Large intestine (tissue), 3 donors: ENCODE data around the gene DARS1. TPM values are rescaled to one million over a fixed set of nuclear protein-coding genes. Genes with fewer than 3 reads are reported as not detected.
"Not testable (repeated sequence)": the region's sequence is repeated elsewhere in the genome, so short reads cannot be mapped to it uniquely, and the experiment has no call there.

Experiments
- DNase-seq, 2 donors: peaks; one replicate each; pipeline versions ENCODE4 v3.0.0 to v3.0.0-alpha.2; 2013
- H3K27ac ChIP-seq: one replicate; pipeline ENCODE4 v1.5.1; 2013; ENCODE audit warnings: low read length
- H3K27me3 ChIP-seq: 2 replicates; pipeline ENCODE4 v1.6.1; 2013; ENCODE audit warnings: low read length; ENCODE audit not compliant: control insufficient read depth, insufficient read depth
- H3K36me3 ChIP-seq: 2 replicates; pipeline ENCODE4 v1.6.1; 2013; ENCODE audit warnings: low read length; ENCODE audit not compliant: control insufficient read depth, insufficient read depth
- H3K4me1 ChIP-seq: one replicate; pipeline ENCODE4 v1.6.1; 2013; ENCODE audit warnings: low read length; ENCODE audit not compliant: control insufficient read depth, insufficient read depth
- H3K4me3 ChIP-seq: one replicate; pipeline ENCODE4 v1.5.1; 2013; ENCODE audit warnings: low read length
- H3K9me3 ChIP-seq: one replicate; pipeline ENCODE4 v1.6.1; 2013; ENCODE audit warnings: mild to moderate bottlenecking, low read depth, low read length, moderate library complexity; ENCODE audit not compliant: control insufficient read depth
- WGBS: methylation state at CpG from one replicate; pipeline ENCODE4 v1.1.5; 2013; ENCODE audit warnings: low lambda C conversion rate; ENCODE audit not compliant: insufficient coverage; 5-methylcytosine and 5-hydroxymethylcytosine counted together
- polyA plus RNA-seq: library from polyadenylated mRNA; unstranded; fragments of 120-200 nt; gene quantifications from one replicate; pipeline ENCODE4 v1.2.1, GENCODE V29; 2013

The DARS1 gene
- polyA plus RNA-seq, 1 donor, result 73.7 TPM

- no peak overlapping the region for H3K27ac ChIP-seq
- H3K27me3 ChIP-seq, result no peaks in the 10 kb centered on the region
- no peaks in the 10 kb centered on the region for H3K4me1 ChIP-seq
- no peak overlapping the region for H3K4me3 ChIP-seq
- no peaks in the 10 kb centered on the region for H3K9me3 ChIP-seq
- no peak for DNase-seq
- H3K36me3 ChIP-seq, result peaks cover 20% of the 10 kb centered on the region
- WGBS, result 94% methylated on average over 4 of the region's 11 CpGs
Measured at GRCh38 chr2:135963841-135964240, 21.6 kb downstream of the DARS1 start.

GRCh38 chr2:135962366-135963123, 22.9 kb downstream of the DARS1 start:
- Histone ChIP-seq H3K27ac (no peak overlapping the region), H3K36me3 (peaks cover 16% of the 10 kb centered on the region), H3K27me3 (no peaks in the 10 kb centered on the region), H3K9me3 (no peaks in the 10 kb centered on the region), H3K4me1 (no peaks in the 10 kb centered on the region), H3K4me3 (no peak overlapping the region)
- 100% methylated on average over 1 of the region's 4 CpGs for WGBS
- no peak for DNase-seq

- H3K27ac ChIP-seq, result peak overlapping the region; percentile 52
- 67% methylated on average over 1 of the region's 5 CpGs for WGBS
- H3K36me3 ChIP-seq, result peaks cover 13% of the 10 kb centered on the region
- H3K4me3 ChIP-seq, result no peak overlapping the region
- H3K4me1 ChIP-seq, result no peaks in the 10 kb centered on the region
- no peaks in the 10 kb centered on the region for H3K27me3 ChIP-seq
- peak; percentile 27 to 54 for DNase-seq
- H3K9me3 ChIP-seq, result no peaks in the 10 kb centered on the region
Measured at GRCh38 chr2:135960656-135961551, 24.5 kb downstream of the DARS1 start.

GRCh38 chr2:135960150-135960549, 25.3 kb downstream of the DARS1 start:
- Histone ChIP-seq H3K27me3 (no peaks in the 10 kb centered on the region), H3K27ac (peak overlapping the region; percentile 52), H3K4me3 (no peak overlapping the region), H3K36me3 (peaks cover 15% of the 10 kb centered on the region), H3K4me1 (no peaks in the 10 kb centered on the region), H3K9me3 (no peaks in the 10 kb centered on the region)
- WGBS, result 83% methylated on average over 2 of the region's 5 CpGs
- DNase-seq, result no peak

- not testable (repeated sequence) for DNase-seq, H3K4me3 ChIP-seq, H3K27ac ChIP-seq, H3K27me3 ChIP-seq, H3K9me3 ChIP-seq, H3K4me1 ChIP-seq
- H3K36me3 ChIP-seq, result peaks cover 15% of the 10 kb centered on the region
- WGBS, result no CpG with 5 or more reads among the region's 6 CpGs
Measured at GRCh38 chr2:135958927-135959326, 26.5 kb downstream of the DARS1 start.

- Histone ChIP-seq H3K27ac (no peak overlapping the region), H3K9me3 (no peaks in the 10 kb centered on the region), H3K4me1 (no peaks in the 10 kb centered on the region), H3K27me3 (no peaks in the 10 kb centered on the region), H3K36me3 (peaks cover 17% of the 10 kb centered on the region), H3K4me3 (no peak overlapping the region)
- DNase-seq, result no peak
- 100% methylated on average over 3 of the region's 5 CpGs for WGBS
Measured at GRCh38 chr2:135954020-135954601, 31.3 kb downstream of the DARS1 start.

GRCh38 chr2:135952891-135953290, 32.5 kb downstream of the DARS1 start:
- H3K27ac ChIP-seq, result no peak overlapping the region
- DNase-seq, result no peak
- no peaks in the 10 kb centered on the region for H3K9me3 ChIP-seq
- no peaks in the 10 kb centered on the region for H3K4me1 ChIP-seq
- H3K27me3 ChIP-seq, result no peaks in the 10 kb centered on the region
- peaks cover 14% of the 10 kb centered on the region for H3K36me3 ChIP-seq
- no peak overlapping the region for H3K4me3 ChIP-seq
- 100% methylated on average over 2 of the region's 5 CpGs for WGBS

GRCh38 chr2:135951041-135951583, 34.3 kb downstream of the DARS1 start:
- 92% methylated on average over 2 of the region's 3 CpGs for WGBS
- H3K4me1 ChIP-seq, result no peaks in the 10 kb centered on the region
- H3K27ac ChIP-seq, result no peak overlapping the region
- H3K4me3 ChIP-seq, result no peak overlapping the region
- no peaks in the 10 kb centered on the region for H3K9me3 ChIP-seq
- H3K36me3 ChIP-seq, result peaks cover 17% of the 10 kb centered on the region
- DNase-seq, result no peak
- H3K27me3 ChIP-seq, result no peaks in the 10 kb centered on the region

GRCh38 chr2:135949451-135950234, 35.8 kb downstream of the DARS1 start:
- 84% methylated on average over 3 of the region's 3 CpGs for WGBS
- no peaks in the 10 kb centered on the region for H3K9me3 ChIP-seq
- no peaks in the 10 kb centered on the region for H3K27me3 ChIP-seq
- no peak overlapping the region for H3K27ac ChIP-seq
- no peaks in the 10 kb centered on the region for H3K4me1 ChIP-seq
- no peak overlapping the region for H3K4me3 ChIP-seq
- no peak for DNase-seq
- H3K36me3 ChIP-seq, result peaks cover 19% of the 10 kb centered on the region
